Spinal cord (tissue), 10 donors: ENCODE measurements around the gene PEDS1. TPM values are rescaled to one million over a fixed set of nuclear protein-coding genes. Genes with fewer than 3 reads are reported as not detected.

Experiments used
- DNase-seq, 6 donors: peaks; one replicate each; pipeline versions ENCODE4 v3.0.0 to v3.0.0-alpha.2; 2013 to 2015; ENCODE audit warnings: low spot score in 6 of 6, low read depth in 4 of 6
- H3K27ac ChIP-seq: one replicate; pipeline ENCODE4 v1.5.1; 2013; ENCODE audit warnings: low read depth, low read length, control low read depth
- H3K27me3 ChIP-seq: one replicate; pipeline ENCODE4 v1.6.1; 2013; ENCODE audit warnings: low read length; ENCODE audit not compliant: control insufficient read depth, insufficient read depth
- H3K36me3 ChIP-seq: one replicate; pipeline ENCODE4 v1.6.1; 2013; ENCODE audit warnings: low read length; ENCODE audit not compliant: control insufficient read depth, insufficient read depth
- H3K4me1 ChIP-seq: one replicate; pipeline ENCODE4 v1.6.1; 2013; ENCODE audit warnings: low read length; ENCODE audit not compliant: control insufficient read depth, insufficient read depth
- H3K4me3 ChIP-seq: one replicate; pipeline ENCODE4 v1.5.1; 2013; ENCODE audit warnings: low read depth, low read length, control low read depth
- H3K9me3 ChIP-seq: one replicate; pipeline ENCODE4 v1.6.1; 2013; ENCODE audit warnings: low read length; ENCODE audit not compliant: control insufficient read depth, insufficient read depth
- WGBS: methylation state at CpG from one replicate; pipeline ENCODE4 v1.1.5; 2013; ENCODE audit warnings: missing lambda C conversion rate; ENCODE audit not compliant: insufficient coverage; 5-methylcytosine and 5-hydroxymethylcytosine counted together
- polyA plus RNA-seq, 2 donors: library from polyadenylated mRNA; unstranded; fragments of 120-200 nt; gene quantifications; one replicate each; pipeline ENCODE4 v1.2.1, GENCODE V29; 2013; ENCODE audit not compliant: insufficient read length in 2 of 2
- total RNA-seq, 2 donors: library from RNA; depleted of rRNA in 1 of 2; stranded (reverse); fragments of 120-200 nt in 1 of 2; fragments of >200 nt in 1 of 2; gene quantifications; one replicate each; pipeline versions ENCODE4 v1.2.3 to v1.2.4, GENCODE V29; 2013 to 2014
- donor health status: healthy.

PEDS1 gene
- total and polyA plus RNA-seq, 4 donors: 9.9 to 36.8 (median 32.9) TPM

DNA sequence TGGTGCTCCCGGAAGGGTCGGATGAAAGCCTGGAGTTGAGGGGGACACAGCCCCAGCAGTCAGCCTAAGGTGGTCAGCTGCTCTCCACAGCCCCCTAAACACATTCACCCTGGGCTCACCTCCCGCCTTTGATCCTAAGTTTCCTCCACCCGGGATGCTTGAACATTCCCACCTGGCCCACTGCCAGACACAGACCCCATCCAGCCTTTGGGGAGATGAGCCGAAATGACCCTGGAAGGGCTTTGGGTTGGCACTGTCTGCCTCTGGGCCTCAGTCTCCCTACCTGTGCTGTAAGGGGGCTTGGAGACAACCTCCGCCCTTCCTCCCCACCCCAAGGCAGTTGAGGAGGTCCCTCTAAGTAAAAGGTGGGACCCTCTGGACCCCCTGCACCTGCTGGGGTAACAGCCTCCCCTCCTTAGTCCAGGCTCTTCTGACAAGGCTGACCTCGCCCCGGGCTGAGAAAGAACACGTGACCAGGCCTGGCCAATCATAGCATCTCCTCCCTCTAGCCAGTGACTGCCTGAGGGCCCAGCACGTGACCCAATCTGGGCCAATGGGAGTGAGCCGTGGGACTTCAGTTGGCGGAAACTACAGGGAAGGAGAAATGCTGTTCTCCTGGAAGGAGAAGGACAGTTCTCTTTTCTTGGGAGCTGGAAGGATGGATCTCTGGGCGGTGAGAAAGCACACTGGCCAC is 23.7 kb downstream of the PEDS1 start:
- no peak for DNase-seq
- Histone ChIP-seq H3K27ac (no peak overlapping the region), H3K9me3 (no peaks in the 10 kb centered on the region), H3K36me3 (peaks cover 70% of the 10 kb centered on the region), H3K4me3 (no peak overlapping the region), H3K4me1 (peaks cover 4% of the 10 kb centered on the region), H3K27me3 (no peaks in the 10 kb centered on the region)
- WGBS: 91% methylated on average over 10 of the region's 13 CpGs

DNA sequence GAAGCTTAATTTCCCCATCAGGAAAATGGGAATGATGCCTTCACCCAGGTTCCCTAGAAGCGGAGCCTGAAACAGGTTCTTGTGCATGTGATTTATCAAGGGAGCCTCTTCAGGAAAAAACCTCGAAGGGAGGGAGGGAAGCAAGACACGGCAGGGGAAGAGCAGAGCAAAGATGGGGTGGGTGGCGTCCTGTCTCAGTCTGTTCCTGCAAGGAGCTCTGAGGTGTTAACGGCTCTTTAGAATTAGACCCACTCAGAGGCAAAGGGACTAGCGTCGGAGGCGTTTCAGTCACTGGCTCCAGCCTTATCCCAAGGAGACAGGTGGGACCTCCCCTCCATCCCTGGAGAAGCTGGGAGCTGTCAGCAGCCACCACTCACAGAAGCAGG is 25.0 kb downstream of the PEDS1 start:
- Histone ChIP-seq H3K36me3 (peaks cover 74% of the 10 kb centered on the region), H3K4me3 (no peak overlapping the region), H3K4me1 (peaks cover 4% of the 10 kb centered on the region), H3K9me3 (no peaks in the 10 kb centered on the region), H3K27ac (no peak overlapping the region), H3K27me3 (no peaks in the 10 kb centered on the region)
- WGBS: 97% methylated on average over 8 of the region's 8 CpGs
- no peak for DNase-seq

DNA sequence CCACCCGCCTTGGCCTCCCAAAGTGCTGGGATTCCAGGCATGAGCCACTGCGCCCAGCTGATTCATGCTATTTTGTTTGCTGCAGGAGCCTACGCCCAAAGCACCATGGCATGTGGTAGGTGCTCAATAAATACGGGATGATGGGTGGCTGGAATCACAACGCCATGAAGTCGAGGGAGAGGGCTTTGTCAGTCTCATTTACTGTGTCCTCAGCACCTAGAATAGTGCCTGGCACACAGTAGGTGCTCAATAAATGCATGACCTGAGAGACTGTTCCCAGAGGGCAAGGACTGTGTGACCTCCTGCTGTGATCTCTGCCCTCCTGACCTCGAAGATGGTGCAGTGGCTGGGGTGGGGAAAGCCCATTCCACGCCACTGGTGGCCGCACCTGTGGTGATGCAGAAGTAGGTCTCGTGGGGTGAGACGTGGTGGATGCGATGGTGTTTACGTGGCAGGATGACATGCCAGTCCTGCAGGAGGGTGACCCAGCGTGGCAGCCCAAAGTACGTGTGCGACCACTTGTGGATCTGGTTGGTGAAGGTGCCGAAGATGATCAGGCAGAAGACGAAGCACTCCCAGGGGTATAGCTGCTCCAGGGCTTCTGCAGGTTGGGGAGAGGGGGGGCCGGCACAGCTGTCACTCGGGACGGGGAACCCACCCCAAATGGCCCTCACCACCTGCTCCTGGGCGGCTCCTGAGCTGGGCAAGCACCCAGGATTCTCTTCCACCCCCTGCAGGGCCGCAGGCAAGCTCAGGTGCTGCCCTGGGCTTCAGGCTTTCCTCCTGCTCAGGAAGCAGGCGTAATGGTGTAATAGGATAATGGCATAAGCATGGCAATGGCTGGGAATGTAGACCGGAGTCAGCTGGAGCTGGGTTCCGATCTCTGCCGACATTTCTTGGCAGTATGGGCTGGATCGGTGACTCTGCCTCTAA is 25.7 kb downstream of the PEDS1 start:
- Histone ChIP-seq H3K36me3 (peaks cover 74% of the 10 kb centered on the region), H3K27ac (no peak overlapping the region), H3K4me1 (peaks cover under 1% of the 10 kb centered on the region), H3K27me3 (no peaks in the 10 kb centered on the region), H3K4me3 (no peak overlapping the region), H3K9me3 (no peaks in the 10 kb centered on the region)
- 94% methylated on average over 22 of the region's 28 CpGs for WGBS
- DNase-seq: no peak

DNA sequence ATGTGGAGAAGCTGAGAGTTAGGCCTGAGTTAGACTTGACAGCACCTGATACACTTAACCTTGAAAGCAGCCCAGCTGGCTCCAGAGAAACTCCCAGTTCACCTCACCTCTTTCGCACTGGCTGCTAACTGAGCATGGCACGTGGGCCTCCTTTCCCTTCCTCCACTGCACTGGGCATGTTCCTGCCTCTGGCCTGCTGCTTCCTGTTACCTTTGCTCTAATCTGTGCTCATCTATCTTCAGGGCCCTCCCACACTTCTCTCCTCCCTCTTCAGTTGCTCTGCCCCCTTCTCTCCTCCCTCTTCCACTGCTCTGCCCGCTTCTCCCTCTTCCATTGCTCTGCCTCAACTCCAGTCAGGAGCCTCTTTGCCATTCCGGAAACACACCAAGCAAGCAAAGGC is 26.9 kb downstream of the PEDS1 start:
- Histone ChIP-seq H3K27me3 (no peaks in the 10 kb centered on the region), H3K27ac (no peak overlapping the region), H3K4me1 (no peaks in the 10 kb centered on the region), H3K36me3 (peaks cover 71% of the 10 kb centered on the region), H3K4me3 (no peak overlapping the region), H3K9me3 (no peaks in the 10 kb centered on the region)
- 81% methylated on average over 4 of the region's 4 CpGs for WGBS
- no peak for DNase-seq

DNA sequence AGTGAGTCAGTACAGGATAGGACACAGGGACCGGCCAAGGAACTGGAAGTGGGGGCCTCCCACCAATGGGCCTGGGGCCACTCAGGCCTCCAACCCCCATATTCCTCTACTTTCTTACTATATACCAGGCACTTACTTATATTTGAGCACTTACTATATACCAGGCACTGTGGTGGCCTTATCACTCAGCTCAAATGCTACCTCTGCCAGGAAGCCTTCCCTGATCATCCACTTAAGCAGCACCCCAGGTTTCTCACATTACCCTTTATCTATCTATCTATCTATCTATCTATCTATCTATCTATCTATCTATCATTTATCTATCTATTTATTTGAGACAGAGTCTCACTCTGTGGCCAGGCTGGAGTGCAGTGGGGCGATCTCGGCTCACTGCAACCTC is 28.2 kb downstream of the PEDS1 start:
- DNase-seq: no peak
- 100% methylated on average over 1 of the region's 3 CpGs for WGBS
- peaks cover 69% of the 10 kb centered on the region for H3K36me3 ChIP-seq
- no peaks in the 10 kb centered on the region for H3K9me3 ChIP-seq
- peaks cover 5% of the 10 kb centered on the region for H3K4me1 ChIP-seq
- no peak overlapping the region for H3K4me3 ChIP-seq
- no peak overlapping the region for H3K27ac ChIP-seq
- H3K27me3 ChIP-seq: no peaks in the 10 kb centered on the region

DNA sequence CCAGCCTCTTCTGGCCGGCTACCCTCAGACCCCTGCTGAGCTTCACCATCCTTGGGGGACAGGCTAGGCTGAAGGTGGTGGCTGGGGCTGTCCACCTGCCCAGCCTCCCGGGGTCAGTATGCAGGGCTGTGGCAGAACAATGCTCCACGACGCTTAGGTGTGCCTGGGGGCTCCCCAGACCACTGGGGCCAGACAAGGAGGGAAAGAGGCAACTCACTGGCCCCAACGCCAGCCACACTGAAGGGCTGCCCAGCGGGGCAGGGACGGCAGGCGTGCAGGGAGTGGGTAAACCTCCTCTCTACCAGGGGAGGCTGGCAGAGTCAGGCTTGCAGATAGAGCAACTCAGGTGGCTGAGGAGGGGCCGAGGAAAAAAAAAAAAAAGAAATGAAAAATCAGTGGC is 29.0 kb downstream of the PEDS1 start:
- Histone ChIP-seq H3K27ac (no peak overlapping the region), H3K4me3 (no peak overlapping the region), H3K36me3 (peaks cover 61% of the 10 kb centered on the region), H3K9me3 (no peaks in the 10 kb centered on the region), H3K27me3 (no peaks in the 10 kb centered on the region), H3K4me1 (peaks cover 5% of the 10 kb centered on the region)
- 90% methylated on average over 7 of the region's 9 CpGs for WGBS
- no peak for DNase-seq

DNA sequence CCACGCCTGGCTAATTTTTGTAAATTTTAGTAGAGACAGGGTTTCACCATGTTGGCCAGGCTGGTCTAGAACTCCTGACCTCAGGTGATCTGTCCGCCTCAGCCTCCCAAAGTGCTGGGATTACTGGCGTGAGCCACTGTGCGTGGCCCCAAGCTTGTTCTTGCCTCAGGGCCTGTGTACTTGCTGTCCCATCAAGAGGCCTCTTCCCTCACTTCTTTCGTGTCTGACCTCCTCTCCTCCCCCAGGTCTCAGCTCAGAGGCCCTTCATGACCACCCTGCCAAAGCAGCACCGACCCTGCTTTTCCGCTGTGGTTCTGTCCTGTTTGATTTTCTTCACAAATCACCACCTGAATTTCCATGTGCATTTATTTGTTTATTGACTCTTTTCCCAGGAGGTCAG is 30.1 kb downstream of the PEDS1 start:
- H3K27me3 ChIP-seq: no peaks in the 10 kb centered on the region
- no peak for DNase-seq
- WGBS: 92% methylated on average over 7 of the region's 7 CpGs
- H3K4me1 ChIP-seq: peaks cover 5% of the 10 kb centered on the region
- H3K4me3 ChIP-seq: no peak overlapping the region
- H3K27ac ChIP-seq: no peak overlapping the region
- H3K36me3 ChIP-seq: peaks cover 51% of the 10 kb centered on the region
- no peaks in the 10 kb centered on the region for H3K9me3 ChIP-seq

DNA sequence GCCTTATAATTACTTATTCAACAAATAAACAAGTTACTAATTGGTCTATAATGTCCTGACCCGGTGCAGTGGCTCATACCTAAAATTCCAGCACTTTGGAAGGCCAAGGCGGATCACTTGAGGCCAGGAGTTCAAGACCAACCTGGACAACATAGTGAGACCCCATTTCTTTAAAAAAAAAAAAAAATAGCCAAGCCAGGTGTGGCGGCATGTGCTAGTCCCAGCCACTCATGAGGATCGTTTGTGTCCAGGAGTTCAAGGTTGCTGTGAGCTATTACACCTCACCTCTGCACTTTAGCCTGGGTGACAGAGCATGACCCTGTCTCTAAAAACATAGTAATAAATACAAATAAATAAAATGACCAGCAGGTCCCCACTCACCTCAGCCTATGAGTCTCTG is 30.8 kb downstream of the PEDS1 start:
- no peak for DNase-seq
- peaks cover 44% of the 10 kb centered on the region for H3K36me3 ChIP-seq
- H3K4me3 ChIP-seq: no peak overlapping the region
- H3K9me3 ChIP-seq: no peaks in the 10 kb centered on the region
- H3K27me3 ChIP-seq: no peaks in the 10 kb centered on the region
- 100% methylated on average over 2 of the region's 4 CpGs for WGBS
- H3K4me1 ChIP-seq: peaks cover 5% of the 10 kb centered on the region
- no peak overlapping the region for H3K27ac ChIP-seq

DNA sequence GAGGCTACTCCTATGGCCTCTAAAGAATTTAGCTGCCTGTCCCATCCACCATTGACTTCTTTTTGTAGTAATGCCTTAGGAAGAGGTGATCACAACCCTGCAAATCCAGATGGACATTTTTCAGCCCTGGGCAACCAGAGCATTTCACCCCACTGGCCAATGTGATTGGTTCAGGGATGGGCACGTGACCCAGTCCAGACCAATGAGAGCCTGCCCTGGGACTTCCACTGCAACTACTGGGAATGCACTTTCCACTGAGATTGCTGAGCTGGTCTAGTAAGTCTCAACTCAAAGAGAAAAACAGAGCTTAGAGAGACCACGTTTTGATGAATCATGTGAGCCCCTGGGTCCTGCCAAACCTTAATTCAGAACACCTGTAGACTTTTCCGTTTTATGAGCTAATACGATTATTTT is 31.7 kb downstream of the PEDS1 start:
- peaks cover 35% of the 10 kb centered on the region for H3K36me3 ChIP-seq
- 74% methylated on average over 2 of the region's 4 CpGs for WGBS
- no peaks in the 10 kb centered on the region for H3K9me3 ChIP-seq
- H3K4me1 ChIP-seq: peaks cover 5% of the 10 kb centered on the region
- no peak for DNase-seq
- no peaks in the 10 kb centered on the region for H3K27me3 ChIP-seq
- no peak overlapping the region for H3K4me3 ChIP-seq
- H3K27ac ChIP-seq: no peak overlapping the region
